PFSK-1 (cell line): Measurements from ENCODE around the gene GLCCI1.

Source experiments
- FOXP2 ChIP-seq: optimal IDR thresholded peaks from 2 replicates; pipeline ENCODE3; 2011; ENCODE audit warnings: borderline replicate concordance, control low read depth, inconsistent platforms; ENCODE audit not compliant: insufficient read depth; ENCODE audit errors: extremely low read length, extremely low read depth
- POLR2AphosphoS5 ChIP-seq: IDR thresholded peaks from 2 replicates; pipeline ENCODE4 v1.6.1; 2012; ENCODE audit warnings: low read depth, mild to moderate bottlenecking, control low read depth, low read length, moderate library complexity
- REST ChIP-seq, 2 experiments: IDR thresholded peaks; 2 replicates each; pipeline versions ENCODE4 v1.6.1 to v1.8.0; 2011 to 2012; ENCODE audit warnings: low read depth in 2 of 2, low read length in 2 of 2, control low read depth in 1 of 2, inconsistent platforms in 1 of 2, mild to moderate bottlenecking in 1 of 2, moderate library complexity in 1 of 2; ENCODE audit not compliant: insufficient read depth in 1 of 2

- TF ChIP-seq REST (IDR thresholded peaks at IDR 0.05; ENCODE audit: insufficient read depth in 1 of 2, low read depth in 2 of 2, low read length in 2 of 2) (no peak), POLR2AphosphoS5 (no peak), FOXP2 (no peak)
These were observed 22.1 kb upstream of the GLCCI1 start for GRCh38 chr7:7946486-7946885.
